ENCODE measurements around the gene CSAD. TPM values are rescaled to one million over a fixed set of nuclear protein-coding genes. Genes with fewer than 3 reads are reported as not detected.
A peak's percentile ranks its signal among the peaks of the same experiment; 100 is the strongest.
"Not testable (repeated sequence)": the region's sequence is repeated elsewhere in the genome, so short reads cannot be mapped to it uniquely, and the experiment has no call there.

Gene CSAD
- total RNA-seq, 1 donor from 2014 or later: 30.7 TPM

GRCh38 chr12:53181935-53182334 lies 1.2 kb upstream of the CSAD start:
- Histone ChIP-seq H3K36me3 (peaks cover 32 to 47% of the 10 kb centered on the region in 2 donors), H3K27me3 (no peaks in the 10 kb centered on the region), H3K9me3 (no peaks in the 10 kb centered on the region), H3K4me1 (peaks cover 7 to 41% of the 10 kb centered on the region in 2 donors), H3K27ac (peak overlapping the region in 1 of 2 donors; percentile 91), H3K4me3 (peak overlapping the region; percentile 91 to 96)
- TF ChIP-seq CTCF (IDR thresholded peaks at IDR 0.05): no peak
- intact Hi-C loops (cut with DNase I): loop anchor here (2.0 kb wide), 1 partner anchor 83 kb away; no protein-coding TSS in a partner anchor
- no peak for DNase-seq (ENCODE audit: low spot score in 2 of 2)

- no peaks in the 10 kb centered on the region for H3K9me3 ChIP-seq
- H3K4me3 ChIP-seq: peak overlapping the region; percentile 91 to 96
- peaks cover 7 to 41% of the 10 kb centered on the region in 2 donors for H3K4me1 ChIP-seq
- H3K27me3 ChIP-seq: no peaks in the 10 kb centered on the region
- DNase-seq (ENCODE audit: low spot score in 2 of 2): peak in 1 of 2 donors; percentile 81
- H3K36me3 ChIP-seq: peaks cover 24 to 38% of the 10 kb centered on the region in 2 donors
- TF ChIP-seq CTCF (IDR thresholded peaks at IDR 0.05): no peak
- peak overlapping the region; percentile 91 to 92 for H3K27ac ChIP-seq
- intact Hi-C loops (cut with DNase I): loop anchor here (2.0 kb wide), 1 partner anchor 82 kb away; no protein-coding TSS in a partner anchor
Measured at GRCh38 chr12:53180931-53181645, 363 bp upstream of the CSAD start.

DNA sequence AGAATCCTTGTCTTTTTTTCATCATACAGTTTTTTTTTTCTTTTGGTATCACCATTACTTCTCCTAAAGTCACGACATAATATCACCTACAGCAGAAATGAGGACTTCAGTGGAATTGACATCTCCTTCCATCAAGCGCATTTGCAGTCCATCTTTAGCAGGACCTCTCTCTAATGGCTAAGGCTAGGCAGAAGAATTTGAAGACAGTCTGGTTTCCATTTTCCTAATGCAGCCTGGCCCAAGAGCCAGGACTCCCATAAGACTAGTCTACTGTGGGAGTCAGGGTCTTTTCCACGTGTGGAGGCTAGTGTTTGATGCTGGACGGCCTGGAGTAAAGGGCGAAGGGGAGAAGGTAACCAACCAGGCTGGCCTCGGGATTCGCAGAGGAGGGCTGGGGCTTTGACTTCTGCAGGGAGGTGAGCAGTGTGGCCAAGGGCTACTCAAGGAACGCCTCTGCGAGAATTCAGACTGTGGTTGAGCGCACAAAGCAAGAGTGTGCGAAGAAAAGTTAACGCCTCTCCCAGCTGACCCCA lies 972 bp downstream of the CSAD start:
- peak overlapping the region; percentile 91 to 96 for H3K4me3 ChIP-seq
- peaks cover 11 to 25% of the 10 kb centered on the region in 2 donors for H3K36me3 ChIP-seq
- TF ChIP-seq CTCF (IDR thresholded peaks at IDR 0.05): no peak
- no peaks in the 10 kb centered on the region for H3K27me3 ChIP-seq
- peak overlapping the region; percentile 91 to 92 for H3K27ac ChIP-seq
- no peaks in the 10 kb centered on the region for H3K9me3 ChIP-seq
- peak in 1 of 2 donors; percentile 63 for DNase-seq (ENCODE audit: low spot score in 2 of 2)
- intact Hi-C loops (cut with DNase I): loop anchor here (2.0 kb wide), 1 partner anchor 81 kb away; no protein-coding TSS in a partner anchor
- peaks cover 7 to 39% of the 10 kb centered on the region in 2 donors for H3K4me1 ChIP-seq

- intact Hi-C loops (cut with DNase I); H3K27me3 ChIP-seq; H3K9me3 ChIP-seq; H3K4me3 ChIP-seq: not testable (repeated sequence)
- peak in 1 of 2 donors; percentile 45 for DNase-seq (ENCODE audit: low spot score in 2 of 2)
- H3K4me1 ChIP-seq: peaks cover 7 to 31% of the 10 kb centered on the region in 2 donors
- H3K27ac ChIP-seq: peak overlapping the region in 1 of 2 donors; percentile 91
- H3K36me3 ChIP-seq: peaks cover 5 to 15% of the 10 kb centered on the region in 2 donors
Measured at GRCh38 chr12:53178803-53179202, 1.9 kb downstream of the CSAD start.

GRCh38 chr12:53177447-53177846 lies 3.3 kb downstream of the CSAD start:
- H3K27me3 ChIP-seq; intact Hi-C loops (cut with DNase I); H3K36me3 ChIP-seq; H3K4me3 ChIP-seq; H3K27ac ChIP-seq; H3K9me3 ChIP-seq: not testable (repeated sequence)
- H3K4me1 ChIP-seq: peaks cover 7 to 17% of the 10 kb centered on the region in 2 donors
- DNase-seq (ENCODE audit: low spot score in 2 of 2): peak in 1 of 2 donors; percentile 13

GRCh38 chr12:53176750-53177149 lies 4.0 kb downstream of the CSAD start:
- no peak for DNase-seq (ENCODE audit: low spot score in 2 of 2)
- no peaks in the 10 kb centered on the region for H3K9me3 ChIP-seq
- H3K4me1 ChIP-seq: peaks cover 4 to 10% of the 10 kb centered on the region in 2 donors
- no peaks in the 10 kb centered on the region for H3K27me3 ChIP-seq
- no peak overlapping the region for H3K27ac ChIP-seq
- intact Hi-C loops (cut with DNase I): no loop called here
- peaks cover under 1 to 8% of the 10 kb centered on the region in 2 donors for H3K36me3 ChIP-seq
- no peak overlapping the region for H3K4me3 ChIP-seq
- TF ChIP-seq CTCF (IDR thresholded peaks at IDR 0.05): no peak

Data from ascending aorta (tissue), 2 donors.